Fibroblast of skin of abdomen (primary cell): Measurements from ENCODE around the gene ANK3.
A peak's percentile ranks its signal among the peaks of the same experiment; 100 is the strongest.

Experiments used
- DNase-seq: peaks from one replicate; pipeline ENCODE4 v3.0.0-alpha.2; 2013

ANK3 gene

DNA sequence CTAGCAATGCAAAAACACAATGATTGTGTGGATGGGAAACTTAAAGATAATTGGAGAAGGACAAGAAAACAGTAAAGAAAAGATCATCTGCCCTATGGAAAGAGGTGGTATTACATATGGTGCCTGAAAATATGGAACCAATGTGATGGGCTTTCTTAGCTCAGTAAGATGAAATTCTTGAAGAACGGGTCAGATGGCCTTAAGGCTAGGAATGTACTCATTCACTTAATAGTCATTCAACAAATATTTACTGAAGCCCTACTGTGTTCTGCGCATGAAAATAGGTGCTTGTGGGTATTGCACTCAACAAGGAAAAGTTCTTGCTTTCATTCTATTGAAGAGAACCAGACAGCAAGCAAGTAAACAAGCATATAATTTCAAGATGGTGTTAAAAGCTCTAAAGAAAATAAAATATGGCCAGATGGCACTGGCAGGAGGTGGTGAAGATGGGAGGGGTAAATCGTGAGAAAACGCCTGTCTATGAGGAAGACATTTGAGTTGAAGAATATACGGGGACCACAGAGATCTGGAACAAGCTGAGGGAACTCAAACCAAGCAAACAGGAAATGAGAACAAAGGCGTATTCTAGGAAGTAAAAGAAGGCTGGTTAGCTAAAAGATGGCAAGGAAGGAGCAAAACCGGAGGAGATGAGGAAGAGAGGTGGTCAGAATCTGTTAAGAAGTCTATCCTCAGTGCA is 179.7 kb downstream of the ANK3 start:
- peak; percentile 3 for DNase-seq

DNA sequence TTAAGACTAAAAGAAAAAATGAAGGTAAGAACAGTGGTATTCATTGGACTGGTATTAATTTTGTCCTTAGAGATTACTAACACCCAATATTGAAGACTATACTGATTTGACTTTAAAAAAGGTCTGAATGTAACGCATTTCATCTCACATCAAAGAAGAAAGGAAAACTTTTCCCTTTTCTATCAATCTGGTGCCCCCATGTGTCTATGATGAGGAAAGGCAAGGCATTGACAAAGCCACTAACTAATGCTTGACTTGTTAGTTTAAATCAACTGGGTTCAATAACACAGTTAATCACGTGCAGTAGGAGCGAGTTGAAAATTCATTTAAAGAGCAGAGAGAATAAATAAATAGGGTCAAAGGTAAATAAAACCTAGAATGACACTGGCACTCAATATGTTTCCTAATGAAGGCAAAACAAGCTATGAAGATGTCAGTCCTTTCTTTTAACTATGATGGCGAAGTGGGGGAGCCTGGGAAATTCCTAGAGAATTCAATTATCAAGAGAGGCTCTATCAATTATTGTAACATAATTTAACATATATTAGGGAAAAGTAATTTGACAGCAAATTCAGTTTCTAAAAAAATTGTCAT is 180.9 kb downstream of the ANK3 start:
- peak; percentile 55 for DNase-seq

DNA sequence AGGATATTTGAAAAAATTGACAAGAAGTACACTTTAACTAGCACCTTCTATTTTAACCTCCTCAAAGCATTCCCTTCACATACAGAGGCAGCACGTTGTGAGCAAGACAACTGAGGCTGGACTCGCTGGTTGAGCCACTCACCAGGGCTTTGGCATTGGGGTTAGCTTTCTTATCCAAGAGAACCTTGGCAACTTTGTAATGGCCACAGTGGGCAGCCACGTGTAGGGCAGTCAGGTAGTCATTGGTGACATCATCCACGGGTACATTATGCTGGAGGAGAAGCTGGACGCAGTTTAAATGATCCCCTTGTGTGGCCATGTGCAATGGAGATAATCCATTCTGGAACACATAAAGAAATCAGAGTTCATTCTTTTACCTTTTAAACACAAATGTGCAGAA is 181.8 kb downstream of the ANK3 start:
- DNase-seq: no peak

- no peak for DNase-seq
Observed at GRCh38 chr10:60206735-60207134, 182.9 kb downstream of the ANK3 start.

DNA sequence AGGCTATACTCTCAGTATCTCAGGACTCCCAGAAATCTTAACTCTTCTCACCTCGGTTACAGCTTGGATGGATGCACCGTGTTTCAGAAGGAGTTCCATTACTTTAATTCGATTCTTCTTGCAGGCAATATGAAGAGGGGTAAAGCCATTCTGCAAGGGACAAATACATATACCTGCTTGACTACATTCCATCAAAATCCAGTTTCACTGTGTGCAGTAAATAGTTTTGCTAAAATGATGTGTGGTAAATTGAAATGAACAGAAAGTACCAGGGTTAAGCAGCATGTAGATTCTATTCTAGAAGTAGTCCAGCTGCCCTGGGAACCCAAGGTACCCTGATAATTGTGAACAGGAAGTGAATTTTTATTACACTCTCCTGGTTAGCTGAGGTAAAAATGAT is 183.9 kb downstream of the ANK3 start:
- no peak for DNase-seq

DNA sequence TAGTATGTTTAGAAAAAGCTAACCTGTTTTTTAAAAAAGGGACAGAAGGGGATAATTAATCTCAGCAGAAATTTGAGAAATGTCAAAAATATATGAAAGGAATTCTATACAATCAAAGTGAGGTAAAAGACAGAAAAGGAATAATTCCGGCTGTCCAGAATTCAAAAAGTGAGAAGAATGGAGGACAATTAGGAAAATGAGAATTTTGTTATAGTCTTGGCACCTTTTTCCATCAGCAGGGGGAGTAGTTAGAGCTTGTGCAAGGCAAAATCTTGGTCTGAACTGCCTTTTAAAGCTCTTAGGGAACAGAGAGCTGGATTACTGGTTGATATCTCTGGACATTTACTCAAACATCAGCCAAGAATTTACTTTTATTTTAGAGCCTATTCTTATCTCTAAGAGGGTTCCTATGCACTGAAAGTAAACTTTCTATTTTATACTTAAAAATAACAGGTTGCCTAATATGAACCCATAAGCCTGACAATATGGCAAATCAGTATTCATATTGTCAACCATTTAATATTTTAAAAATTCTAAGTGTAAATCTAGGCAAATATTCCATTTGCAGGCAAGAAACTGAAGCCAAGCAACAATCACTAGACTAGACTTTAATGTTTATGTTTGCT is 185.6 kb downstream of the ANK3 start:
- peak; percentile 33 for DNase-seq

DNA sequence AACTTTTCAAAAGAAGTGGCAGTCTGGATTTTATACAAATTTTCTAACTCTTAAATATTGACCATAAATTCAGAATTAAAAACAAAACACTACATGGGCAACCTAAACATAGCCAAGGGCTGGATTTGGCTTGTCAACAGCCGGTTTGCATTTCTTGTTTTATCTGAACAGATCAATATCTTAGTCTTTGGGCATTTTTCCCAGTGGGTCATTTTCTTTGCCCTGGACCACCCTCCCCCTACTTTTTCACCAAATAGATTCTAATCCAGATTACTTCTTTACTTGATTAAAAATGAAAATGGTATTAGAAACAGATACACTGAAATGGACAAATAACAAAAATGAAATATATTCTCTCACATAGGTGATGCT is 189.0 kb downstream of the ANK3 start:
- DNase-seq: no peak

DNA sequence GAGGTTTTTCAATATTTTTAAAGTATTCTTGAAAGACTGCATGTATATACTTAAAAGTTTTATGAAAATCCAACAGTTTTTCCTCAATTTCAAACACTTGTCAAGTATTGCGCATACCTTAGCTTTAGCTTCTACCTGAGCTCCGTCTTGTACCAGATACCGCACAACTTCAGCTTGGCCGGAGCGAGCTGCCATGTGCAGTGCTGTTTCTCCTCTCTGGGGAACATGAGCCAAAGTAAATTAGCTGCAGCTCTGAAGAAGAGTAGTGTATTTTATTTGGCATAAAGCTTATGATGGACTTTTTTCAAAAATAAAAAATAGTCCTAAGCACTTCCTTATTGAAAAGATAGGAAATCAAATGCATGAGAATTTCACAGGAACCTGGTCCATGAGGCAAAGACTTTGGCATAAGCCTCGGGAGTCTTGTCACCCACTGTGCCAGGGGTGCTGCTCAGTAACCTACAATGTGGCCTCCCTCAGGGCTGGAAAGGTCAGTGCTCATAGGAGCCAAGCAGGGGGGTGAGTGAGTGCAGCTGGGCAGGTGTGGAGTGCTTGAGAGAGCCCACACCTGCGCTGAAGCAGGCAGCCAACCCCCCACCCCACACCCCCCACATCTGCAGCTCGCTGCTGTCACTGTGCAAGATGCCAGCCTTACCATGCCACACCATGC is 189.5 kb downstream of the ANK3 start:
- DNase-seq: no peak

DNA sequence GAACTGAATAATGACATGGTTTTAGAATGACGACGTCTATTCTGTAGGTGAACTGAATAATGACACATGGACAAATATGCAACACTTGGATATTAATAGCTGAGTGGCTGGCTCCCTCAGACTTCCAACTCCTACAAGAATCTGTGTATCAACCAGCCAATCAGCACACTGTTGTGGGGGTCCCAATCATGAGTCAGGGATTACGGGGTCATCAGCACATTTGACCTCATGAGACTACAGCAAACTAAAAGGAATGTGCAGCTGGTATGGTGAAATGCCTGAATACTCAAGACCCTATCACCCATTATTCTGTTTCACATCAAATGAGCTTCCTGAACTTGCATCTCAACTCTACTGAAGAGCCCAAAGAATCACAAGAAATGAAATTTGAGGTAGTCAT is 192.5 kb downstream of the ANK3 start:
- no peak for DNase-seq

DNA sequence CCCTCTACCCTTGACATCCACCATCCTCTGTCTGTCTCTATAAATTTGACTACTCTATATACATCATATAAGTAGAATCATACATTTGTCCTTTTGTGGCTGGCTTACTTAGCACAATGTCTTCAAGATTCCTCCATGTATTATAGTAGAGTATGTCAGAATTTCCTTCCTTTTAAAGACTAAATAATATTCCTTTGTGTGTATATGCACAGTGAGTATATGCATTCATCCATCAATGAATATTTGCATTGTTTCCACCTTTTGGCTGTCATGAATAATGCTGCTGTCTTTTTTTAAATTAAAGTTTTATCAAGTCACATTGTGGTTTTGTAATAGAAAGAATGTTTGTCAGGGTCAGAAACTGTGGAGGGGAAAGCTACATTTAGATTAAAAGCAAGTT is 195.3 kb downstream of the ANK3 start:
- DNase-seq: no peak

DNA sequence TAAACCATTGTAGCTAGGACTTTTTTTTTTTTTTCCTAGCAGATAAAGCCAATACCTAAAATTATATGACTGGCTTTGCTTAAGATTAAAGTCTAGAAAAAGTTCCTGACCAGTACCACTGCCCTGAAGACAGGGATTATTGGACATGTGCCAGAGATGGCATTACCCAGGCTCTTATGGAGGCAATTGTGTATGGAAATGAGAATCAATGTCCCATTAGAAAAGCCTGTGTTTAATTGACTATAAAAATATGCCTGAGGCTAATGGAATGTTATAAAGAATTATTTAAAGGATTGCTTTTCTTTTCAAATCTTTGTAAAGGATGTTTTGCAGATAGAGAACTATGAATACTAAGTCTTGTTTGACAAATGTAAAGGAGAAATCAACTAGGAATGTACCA is 196.7 kb downstream of the ANK3 start:
- no peak for DNase-seq

DNA sequence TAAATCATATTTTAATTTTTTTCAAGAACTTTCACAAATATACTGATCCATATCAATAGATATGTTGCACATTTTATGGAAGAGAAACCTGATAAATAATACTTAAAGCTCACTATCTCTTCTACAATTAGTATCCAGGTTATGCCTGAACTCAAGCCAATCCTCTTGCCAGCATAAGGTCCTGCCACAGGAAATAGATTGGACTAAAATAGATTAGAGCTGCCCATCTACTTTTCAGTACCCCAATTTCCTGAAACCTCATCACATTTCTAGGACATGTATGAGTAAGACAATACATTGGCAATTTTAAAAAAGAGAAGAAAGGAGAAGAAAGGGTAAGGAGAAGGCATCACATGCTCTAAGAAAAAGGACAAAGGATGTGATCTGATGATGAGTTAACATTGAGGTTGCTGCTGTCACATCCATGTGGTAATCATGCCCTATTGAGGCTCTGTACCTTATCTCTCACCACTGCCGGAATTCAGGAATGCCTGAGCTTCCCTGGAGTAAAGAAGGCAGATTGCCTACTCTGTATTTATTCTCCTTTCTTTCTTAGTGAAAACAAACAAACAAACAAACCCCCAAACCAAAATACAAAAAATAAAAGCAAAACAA is 199.7 kb downstream of the ANK3 start:
- DNase-seq: no peak

- DNase-seq: no peak
Observed at GRCh38 chr10:60188548-60188947, 201.1 kb downstream of the ANK3 start.

- no peak for DNase-seq
Observed at GRCh38 chr10:60187691-60188090, 202.0 kb downstream of the ANK3 start.

DNA sequence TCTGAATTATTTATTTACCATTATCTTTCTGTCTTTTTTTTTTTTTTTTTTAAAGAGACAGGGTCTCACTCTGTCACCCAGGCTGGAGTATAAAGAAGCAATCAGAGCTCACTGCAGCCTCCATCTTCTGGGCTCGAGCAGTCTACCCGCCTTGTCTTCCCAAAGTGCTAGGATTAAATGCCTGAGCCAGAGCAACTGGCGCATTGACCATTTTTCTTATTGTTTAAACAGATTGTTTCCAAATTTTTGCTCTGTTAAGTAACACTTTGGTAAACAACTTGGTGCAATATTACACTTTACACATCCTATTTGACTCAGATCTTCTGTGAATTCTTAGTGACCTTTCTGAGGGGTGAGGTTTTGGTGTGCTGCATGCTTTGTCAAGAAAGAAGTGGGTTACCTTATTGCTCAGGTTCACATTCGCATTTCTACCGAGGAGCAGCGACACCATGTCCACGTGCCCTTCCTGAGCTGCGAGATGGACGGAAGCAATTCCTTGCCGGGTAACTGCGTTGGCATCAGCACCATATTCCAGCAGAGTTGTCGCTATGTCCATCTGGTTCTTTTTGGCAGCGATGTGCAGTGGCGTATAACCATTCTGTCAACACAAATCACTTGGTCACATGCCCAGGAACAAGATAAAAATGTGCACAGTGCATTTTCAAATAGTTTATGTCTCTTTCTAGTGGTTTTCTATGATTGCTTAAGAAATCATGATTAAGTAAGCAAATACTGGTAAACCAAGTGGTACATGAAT is 203.2 kb downstream of the ANK3 start:
- no peak for DNase-seq

DNA sequence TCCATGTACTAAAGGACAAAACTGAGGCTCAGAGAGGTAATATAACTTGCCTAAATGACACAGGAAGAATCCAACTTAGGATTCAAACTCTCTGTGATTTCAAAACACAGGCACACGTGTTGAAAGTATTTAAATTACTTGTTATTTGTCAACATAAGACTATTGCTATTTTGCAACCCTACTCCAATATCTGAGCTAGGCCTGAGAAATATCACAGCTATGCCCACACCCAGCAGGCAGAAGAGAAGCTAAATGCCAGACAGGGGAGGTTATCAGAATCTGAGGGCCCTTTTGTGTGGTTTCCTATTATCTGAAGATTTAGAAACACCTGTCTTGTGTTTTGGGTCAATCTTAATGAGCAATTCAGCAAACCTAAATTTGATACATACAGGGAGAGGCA is 204.3 kb downstream of the ANK3 start:
- no peak for DNase-seq

- peak; percentile 32 for DNase-seq
Observed at GRCh38 chr10:60182691-60183090, 207.0 kb downstream of the ANK3 start.

- no peak for DNase-seq
Observed at GRCh38 chr10:60176925-60177324, 212.8 kb downstream of the ANK3 start.

DNA sequence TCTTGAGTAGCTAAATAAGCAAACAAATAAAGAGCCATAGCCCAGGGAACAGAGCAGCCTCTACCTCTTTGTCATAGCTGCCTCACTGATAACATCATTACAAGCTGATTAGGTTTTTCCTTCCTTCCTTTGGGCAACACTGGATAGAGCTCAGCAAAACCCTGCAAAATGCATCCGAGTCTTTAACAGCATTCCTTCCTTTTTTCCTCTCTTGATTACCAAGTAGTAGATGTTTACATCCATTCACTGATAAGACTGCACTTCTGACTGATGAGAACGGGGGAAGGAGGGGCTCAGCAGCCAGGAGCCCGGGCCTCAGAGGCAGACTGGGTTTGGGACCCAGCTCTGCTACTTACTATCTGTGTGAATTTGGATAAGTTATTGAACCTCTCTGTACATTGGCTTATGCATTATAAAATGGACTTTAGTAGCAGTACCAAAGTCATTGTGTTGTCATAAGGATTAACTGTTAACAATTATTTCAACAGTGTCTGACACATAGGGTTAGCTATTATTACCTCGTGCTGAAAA is 214.2 kb downstream of the ANK3 start:
- DNase-seq: no peak

- DNase-seq: no peak
Observed at GRCh38 chr10:60172363-60172990, 217.2 kb downstream of the ANK3 start.

- no peak for DNase-seq
Observed at GRCh38 chr10:60171436-60172013, 218.2 kb downstream of the ANK3 start.
